HG03460 (cell line): Measurements from ENCODE around the gene PLTP.
"Not testable (repeated sequence)": the region's sequence is repeated elsewhere in the genome, so short reads cannot be mapped to it uniquely, and the experiment has no call there.

ENCODE experiments used
- ATAC-seq: cut with Tn5 transposase; IDR thresholded peaks from one replicate; pipeline ENCODE4 v1.9.1; 2021; ENCODE audit not compliant: unreplicated experiment

Gene PLTP

DNA sequence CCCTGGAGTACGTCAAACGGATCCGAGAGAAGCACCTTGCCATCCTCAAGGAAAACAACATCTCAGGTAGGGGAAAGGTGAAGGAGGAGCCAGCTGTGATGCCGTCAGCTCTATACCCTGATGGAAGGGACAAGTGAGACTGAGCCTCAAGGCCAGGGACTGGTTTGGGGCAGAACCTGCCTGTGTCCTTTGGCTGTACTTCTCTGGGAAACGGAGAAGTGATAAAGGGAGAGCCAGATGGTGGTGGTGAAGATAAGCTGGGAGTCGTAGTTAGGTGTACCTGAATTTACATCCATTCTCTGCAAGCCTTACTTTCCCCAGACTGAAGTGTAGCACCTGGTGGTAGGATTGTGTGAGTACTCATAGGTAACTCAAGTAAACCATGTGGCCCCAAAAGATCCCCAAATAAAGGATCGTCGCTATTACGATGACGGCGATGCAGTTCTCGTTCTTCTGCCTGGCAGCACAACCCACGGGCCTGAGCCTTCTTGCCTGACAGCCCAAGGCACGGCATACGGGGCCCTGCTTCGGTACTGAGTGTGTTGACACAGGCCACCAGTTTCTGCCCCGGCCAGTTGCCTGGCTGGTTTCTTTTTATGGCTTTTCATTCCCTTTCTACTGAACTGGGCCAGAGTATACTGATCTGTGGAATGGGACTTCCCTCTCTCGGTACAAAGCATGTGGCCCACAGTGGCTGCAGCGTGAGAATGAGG is 33.2 kb upstream of the PLTP start:
- ATAC-seq: no peak

DNA sequence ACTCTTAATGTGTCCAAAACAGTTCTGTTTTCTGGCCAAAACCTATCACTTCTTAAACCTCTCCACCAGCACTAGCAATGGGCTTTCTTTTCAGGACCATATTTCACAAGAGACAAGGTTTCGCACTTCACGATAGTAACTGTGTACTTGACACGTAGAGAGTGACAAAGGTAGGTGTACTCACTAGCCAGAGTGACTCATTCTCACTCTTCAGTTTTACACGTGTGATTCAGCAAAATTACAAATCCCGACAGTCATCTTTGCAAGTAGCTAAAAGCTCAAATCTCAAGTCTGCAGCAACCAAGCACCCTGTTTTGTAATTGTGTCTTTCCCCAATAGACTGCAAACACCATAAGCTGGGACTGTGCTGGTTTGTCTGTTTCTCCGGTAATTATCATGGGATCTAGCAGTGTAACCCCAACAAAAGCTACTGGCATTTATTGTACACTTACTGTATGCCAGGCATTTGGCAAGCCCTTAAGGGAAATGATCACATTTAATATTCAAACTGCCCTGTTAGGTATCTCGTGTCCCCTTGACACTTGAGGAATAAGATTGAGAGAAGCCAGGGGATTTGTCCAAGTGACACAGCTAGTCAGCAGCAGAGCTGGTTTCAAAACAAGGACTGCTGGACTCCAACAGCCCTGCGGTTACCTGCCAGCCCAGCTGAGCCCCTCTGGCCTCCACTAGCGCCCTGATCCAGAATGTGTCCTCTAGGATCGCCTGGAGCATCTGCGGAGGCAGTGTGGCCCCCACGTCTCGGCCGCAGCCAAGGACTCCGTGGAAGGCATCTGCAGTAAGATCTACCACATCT is 32.4 kb upstream of the PLTP start:
- ATAC-seq: no peak

DNA sequence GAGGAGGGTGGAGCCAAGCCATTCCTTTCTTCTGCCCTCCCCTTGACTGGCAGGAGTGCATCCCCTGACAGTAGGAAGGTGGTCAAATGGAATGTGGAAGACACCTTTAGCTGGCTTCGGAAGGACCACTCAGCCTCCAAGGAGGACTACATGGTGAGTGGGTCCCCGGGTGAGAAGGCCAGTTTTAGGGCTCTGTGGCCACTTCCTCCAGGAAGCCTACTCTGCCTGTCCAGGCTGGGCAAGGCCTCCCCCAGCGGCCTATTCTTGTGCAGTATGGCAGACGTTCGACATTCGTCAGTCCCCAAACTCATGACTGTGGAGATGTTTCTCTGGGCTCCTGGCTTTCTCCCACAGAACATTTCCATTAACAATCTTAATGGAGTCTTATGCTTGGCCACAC is 31.7 kb upstream of the PLTP start:
- no peak for ATAC-seq

DNA sequence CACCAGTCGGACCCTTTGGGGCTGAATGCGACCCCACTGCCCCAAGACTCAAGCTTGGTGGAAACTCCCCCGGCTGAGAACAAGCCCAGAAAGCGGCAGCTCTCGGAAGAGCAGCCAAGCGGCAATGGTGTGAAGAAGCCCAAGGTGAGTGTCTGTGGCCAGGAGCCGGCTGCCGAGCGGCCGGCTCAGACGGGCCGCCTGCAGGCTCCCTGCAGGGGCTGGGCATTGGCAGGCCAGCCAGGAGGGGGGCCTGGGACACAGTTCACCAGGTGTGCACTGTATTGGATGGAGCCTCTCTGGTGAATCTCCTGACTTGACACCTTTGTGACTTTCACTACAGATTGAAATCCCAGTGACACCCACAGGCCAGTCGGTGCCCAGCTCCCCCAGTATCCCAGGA is 28.5 kb upstream of the PLTP start:
- ATAC-seq: no peak

DNA sequence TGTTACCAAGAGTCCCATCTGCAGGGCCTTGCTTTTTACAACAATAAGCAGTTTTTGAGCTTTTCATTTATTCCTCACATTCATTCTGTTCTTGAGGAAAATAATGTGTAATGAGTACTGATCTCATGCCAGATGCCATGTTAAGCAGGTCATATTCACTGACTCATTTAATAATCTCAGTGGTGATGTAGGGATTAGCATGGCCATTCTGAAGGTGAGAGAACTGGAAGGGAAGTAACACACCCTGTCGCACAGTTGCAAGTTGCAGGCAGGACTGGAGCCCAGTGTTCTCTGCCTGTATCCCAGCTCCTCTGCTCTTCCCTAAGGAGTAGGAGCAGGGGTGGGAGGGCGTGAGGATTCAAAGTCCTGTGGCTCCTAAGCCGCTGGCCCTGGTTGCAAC is 28.1 kb upstream of the PLTP start:
- ATAC-seq: no peak

DNA sequence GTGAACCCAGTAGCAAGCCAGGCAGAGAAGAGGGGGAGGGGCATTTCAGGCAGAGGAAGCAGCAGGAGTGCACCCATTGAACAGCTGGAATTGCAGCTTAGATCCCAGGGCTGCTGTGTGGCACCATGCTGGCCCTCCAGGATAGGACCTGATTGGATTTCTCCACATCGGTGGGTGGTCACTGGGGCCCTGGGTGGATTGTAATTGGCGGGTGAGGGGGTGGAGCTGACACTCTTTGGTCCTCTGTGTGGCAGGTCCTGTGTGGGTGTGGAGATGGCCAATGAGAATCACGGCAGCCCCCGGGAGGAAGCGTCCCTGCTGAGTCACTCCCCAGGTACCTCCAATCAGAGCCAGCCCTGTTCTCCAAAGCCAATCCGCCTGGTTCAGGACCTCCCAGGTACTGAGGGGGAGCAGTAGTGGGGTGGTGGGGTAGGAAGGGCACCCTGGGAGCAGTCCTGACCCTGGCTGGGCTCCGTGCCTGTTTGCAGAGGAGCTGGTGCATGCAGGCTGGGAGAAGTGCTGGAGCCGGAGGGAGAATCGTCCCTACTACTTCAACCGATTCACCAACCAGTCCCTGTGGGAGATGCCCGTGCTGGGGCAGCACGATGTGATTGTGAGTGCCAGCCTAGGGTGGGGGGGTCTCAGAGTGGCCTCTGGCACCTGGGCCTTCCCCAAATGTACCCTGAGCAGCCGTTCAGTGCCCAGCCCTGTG is 26.9 kb upstream of the PLTP start:
- no peak for ATAC-seq

DNA sequence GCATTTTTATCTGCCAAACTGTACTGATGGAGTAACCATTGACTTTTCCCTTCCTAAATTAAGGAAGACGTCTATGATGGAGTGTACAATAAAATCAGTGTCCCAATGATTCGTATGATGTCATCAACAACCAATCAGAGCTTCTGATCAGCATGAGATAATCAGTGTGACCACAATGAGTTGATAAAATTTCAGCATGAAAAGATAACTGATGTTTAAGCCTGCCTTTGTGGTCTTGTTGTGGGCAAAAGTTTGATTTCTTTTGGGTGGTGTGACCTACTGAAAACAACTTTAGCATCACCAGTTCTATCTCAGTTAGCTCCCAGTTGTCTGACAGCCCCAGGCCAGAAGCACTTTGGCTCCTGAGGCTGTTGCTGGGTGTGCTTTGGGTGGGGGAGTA is 25.8 kb upstream of the PLTP start:
- ATAC-seq: no peak

DNA sequence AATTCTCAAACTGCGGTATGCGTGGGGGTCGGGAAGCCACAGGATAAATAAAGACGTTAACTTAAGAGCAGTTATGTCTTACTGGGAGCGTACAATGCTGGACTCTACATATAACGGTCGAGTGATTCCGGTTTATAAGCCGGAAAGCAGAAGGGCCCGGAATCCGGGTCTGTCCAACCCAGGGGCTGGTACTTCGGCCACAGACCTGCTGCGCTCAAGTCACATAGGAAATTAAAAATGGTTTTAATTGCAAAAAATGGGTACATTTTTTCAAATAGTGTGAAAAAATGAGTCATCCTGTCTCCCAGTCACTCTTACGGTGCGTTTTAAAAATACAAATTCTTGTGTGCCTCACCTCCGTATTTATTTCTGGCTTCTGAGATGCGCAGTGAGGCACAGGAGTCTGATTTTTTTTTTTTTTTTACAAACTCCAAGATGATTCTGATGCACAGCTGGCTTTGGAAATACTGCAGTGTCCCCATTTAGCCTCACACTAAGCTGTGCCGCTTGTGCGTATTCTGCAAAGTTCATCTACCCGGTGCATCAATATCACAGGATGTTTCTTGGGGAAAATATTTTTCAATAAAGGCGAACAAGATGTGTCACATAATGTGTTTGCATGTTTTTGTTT is 23.6 kb upstream of the PLTP start:
- no peak for ATAC-seq

DNA sequence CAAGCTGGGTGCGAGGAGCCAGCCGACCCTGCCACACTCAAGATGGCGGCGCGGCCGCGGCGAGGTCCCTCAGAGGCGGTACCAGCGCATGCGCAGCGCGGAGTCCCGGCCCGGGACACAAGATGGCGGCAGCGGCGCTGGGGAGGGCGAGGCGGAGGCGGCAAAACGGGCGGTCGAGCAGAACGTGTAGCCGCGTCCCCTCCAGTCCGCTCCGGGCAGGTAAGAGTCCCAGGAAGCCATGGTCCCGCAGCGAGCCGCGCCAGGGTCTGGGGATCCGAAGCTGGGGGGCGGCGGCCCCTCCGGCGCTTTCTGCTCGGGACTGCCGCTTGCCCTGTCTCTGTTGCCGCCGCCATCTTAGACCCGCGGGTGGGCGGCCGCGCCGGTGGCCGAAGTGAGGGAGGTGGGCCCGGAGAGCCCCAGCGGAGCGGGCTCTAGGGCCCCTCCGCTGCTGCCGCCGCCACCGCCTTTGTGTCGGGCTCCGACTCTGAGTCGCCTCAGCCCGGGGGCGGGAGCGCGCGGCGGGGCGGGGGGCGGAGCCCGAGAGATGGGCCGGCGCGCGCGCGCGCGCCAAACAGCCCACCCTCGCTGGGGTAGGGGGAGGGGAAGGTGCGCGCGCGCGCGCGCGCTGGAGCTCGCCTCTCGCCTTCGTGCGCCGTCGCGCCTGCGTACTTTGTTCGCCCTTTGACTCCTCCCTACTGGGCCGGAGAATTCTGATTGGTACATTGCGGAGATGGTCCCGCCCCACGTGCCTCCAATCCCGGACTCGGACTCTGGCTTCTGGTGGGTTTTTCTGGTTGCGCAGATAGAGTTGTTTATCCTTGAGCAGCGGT is 22.8 kb upstream of the PLTP start, which contains the start of gene PCIF1:
PCIF1 (plus strand) TSS at position 98 of the 830 bp plus-strand sequence. CDS start 4,317 bp downstream, outside the sequence.
- ATAC-seq: peak; percentile 74

DNA sequence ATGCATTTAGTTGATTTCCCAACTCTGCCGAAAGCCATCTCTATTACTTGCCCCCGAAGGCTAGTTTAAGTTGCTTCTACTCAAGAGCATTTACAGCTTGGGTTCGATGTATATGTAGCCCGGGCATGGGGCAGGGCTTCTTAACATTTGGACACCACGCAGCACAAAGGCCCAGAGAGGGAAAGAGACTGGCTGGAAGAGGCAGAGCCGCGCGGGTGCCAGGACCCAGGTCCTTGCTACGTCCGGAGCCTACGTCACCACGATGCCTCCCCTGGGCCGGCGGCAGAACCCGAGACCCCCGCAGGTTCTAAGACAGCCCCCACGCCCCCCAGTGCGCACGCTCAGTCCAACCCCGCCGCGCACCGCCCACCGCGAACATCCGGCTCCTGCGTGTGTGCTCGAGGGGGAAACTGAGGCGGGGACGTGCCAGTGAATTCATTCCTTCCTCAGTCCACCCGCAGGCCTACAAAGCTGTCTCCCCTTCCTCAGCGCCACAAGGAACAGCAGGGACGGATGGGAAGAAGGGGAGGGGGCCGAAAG is 22.2 kb upstream of the PLTP start:
- peak; percentile 21 for ATAC-seq

DNA sequence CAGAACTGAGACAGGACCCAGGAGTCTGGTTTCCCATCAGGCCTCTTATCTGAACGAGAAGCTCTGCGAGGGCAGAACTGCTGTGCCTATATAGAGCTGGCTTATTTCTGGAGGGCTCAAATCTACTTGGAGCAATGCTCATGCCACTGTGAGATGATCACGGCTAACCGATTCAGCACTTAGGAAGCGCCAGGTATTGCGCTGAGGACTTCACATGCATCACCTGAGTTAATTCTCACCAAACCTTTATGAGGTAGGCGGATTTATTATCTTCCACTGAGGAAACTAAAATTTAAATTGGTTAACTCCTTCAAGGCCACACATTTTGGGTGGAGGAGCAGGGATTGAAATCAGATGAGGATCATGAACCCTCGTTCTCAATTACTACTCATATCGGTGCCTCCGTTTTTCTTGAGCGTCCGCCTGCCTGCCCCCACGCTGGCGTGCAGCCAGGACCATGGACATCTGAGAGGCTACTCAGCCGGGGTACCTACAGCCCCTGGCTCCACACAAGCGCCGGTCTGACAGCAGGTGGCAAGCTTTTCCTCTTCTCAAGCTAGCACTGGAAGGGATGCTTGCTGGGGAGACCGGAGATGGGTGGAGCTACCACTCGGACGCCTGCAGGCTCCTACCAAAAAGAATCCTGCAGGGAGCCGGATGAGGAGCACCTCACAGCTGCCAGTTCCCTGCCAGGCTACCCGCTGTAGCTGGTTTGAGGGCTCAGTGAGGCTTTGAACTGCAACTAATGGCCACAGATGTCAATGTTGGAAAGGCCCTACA is 21.5 kb upstream of the PLTP start:
- ATAC-seq: peak; percentile 32

DNA sequence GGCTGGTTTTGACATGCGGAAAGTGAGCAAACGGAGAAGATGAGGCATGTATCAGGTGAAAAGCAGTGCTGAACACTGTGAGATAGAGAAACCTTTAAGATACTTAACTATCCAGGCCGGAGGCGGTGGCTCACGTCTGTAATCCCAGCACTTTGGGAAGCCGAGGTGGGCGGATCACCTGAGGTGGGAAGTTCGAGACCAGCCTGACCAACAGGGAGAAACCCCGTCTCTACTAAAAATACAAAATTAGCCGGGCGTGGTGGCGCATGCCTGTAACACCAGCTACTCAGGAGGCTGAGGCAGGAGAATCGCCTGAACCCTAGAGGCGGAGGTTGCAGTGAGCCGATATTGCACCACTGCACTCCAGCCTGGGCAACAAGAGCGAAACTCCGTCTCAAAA is 19.7 kb upstream of the PLTP start:
- not testable (repeated sequence) for ATAC-seq

DNA sequence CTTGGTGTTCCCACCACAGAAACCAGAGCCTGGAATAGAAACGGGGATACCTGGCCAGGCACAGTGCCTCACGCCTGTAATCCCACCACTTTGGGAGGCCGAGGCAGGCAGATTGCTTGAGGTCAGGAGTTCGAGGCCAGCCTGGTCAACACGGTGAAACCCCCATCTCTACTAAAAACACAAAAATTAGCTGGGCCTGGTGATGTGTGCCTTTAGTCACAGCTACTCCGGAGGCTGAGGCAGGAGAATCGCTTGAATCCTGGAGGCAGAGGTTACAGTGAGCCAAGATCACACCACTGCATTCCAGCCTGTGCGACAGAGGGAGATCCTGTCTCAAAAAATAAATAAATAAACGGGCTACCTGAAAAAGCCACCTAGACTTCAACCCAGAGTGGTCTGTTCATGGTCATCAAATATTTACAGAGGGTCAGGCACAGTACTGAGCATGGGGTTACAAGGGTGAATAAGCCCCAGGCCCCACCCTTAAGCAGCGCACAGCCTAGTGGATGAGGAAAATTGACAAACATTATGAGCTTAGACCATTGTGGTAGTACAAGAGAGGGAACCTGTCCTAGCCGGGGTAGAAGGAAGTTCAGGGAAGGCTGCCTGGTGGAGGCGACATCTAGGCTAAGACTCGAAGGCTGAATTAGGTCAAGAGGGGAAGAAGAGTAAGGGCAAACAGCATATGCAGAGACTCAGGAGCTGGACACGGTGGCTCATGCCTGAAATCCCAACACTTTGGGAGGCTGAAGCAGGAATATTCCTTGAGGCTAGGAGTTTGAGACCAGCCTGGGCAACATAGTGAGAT is 15.3 kb upstream of the PLTP start:
- no peak for ATAC-seq

DNA sequence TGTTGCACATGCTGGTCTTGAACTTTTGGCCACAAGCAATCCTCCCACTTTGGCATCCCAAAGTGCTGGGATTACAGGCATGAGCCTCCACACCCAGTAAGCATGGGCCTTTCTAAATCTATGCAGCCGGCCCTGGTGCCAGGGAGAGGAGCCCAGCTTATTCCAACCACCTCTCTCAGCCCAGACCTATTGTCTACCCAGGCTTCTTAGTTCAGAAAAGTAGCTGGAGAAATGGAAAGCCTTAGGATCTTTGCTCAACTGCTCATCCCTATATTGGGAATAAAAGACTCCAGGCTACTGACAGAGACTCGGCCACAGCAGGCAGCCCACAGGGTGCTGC is 14.7 kb upstream of the PLTP start:
- no peak for ATAC-seq

DNA sequence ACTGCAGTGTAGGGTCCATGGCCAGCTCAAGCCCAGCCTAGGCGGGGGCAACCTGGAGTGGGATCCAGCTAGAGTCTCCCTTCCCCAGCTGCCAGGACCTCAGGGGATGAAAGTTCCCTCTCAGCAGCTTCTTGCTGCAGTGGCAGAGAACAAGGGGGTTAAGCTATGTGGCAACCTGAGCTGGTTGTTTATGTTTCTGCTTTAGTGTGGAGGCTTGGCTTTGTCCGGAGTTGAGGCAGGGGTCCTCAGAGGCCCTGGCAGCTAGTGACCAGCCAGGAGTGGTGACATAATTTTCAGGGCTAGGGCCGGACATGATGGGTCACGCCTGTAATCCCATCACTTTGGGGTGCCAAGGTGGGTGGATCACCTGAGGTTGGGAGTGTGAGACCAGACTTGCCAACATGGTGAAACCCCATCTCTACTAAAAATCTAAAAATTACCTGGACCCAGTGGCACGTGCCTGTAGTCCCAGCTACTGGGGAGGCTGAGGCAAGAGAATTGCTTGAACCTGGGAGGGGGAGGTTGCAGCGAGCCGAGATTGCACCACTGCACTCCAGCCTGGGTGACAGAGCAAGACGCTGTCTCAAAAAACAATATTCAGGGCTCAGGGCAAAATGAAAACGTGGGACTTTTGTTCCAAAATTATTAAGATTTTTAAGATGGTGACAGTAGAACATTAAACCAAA is 14.0 kb upstream of the PLTP start:
- no peak for ATAC-seq

DNA sequence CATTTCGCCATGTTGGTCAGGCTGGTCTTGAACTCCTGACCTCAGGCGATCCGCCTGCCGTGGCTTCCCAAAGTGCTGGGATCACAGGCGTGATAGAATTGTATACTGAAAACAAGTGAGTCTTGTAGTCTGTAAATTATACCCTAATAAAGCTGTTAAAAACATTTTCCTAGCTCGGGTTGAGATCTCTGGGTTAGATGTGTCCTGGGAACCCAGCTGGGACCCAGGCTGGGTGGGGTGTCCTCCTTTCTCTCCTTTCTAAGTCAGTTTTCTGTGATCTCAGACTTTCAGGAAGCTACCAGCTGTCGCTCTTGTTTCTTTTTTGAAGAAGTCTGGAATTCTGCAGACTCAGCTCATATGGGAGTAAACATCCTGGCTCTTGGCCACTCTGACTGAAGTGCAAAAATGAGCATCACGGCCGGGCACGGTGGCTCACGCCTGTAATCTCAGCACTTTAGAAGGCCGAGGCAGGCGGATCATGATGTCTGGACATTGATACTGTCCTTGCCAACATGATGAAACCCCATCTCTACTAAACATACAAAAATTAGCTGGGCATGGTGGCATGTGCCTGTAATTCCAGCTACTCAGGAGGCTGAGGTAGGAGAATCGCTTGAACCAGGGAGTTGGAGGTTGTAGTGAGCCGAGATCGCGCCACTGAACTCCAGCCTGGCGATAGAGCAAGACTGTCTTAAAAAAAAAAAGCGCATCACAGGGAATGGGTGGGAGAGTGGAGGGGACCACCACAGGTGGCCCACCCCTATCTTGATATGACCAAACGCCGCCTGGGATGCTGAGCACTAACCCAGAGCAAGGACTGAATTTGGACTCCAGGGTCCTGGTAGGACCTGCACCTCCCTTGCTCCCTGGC is 12.7 kb upstream of the PLTP start:
- ATAC-seq: no peak
